GM18519 (cell line): ENCODE data around the gene ELL2.
A peak's percentile ranks its signal among the peaks of the same experiment; 100 is the strongest.

Source experiments
- ATAC-seq: cut with Tn5 transposase; IDR thresholded peaks from one replicate; pipeline ENCODE4 v1.9.1; 2021; ENCODE audit warnings: mild to moderate bottlenecking, moderate library complexity; ENCODE audit not compliant: unreplicated experiment, low FRiP score

Gene ELL2

DNA sequence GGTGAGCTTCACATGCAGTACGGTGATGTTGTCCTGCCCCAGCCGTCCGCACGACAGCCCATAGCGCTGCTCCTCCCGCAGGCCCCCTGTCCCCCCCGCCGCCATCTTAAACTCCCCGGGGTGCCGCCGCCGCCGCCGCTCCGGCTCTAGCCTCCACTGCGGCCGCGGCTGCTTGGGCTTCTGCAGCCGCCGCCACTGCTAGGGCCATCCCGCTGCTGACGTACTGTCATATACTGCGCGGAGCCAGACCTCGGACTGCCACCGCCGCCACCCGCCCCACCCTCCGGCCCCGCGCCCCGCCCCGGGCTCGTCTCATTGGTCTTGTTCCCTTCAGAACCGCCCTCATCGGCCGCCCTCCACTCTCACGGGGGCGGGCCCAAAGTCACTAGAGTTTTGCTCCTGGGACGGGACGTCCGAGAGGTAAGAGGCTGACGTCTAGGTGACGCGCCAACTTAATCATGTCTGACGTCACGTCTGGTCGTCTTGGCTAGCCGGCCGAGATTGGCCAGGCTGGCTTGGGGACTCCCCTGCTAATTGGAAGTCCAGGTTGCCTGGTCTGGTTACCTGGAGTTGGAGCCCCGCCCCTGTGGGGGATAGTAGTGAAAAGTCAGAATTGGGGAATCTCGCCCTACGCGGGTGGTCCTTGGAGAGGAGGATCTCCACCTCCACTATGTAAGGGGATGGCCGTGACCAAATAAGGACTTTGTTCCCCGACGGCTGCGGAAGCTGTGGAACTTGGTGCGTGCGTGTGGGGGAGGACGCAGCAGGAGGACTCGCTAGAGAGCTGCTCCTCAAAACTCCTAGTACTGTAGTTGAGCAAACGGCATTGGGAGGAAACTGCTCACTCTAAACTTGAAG is at the start of gene ELL2:
Gene ELL2, minus strand, starts transcription at position 235 of the 858 bp plus-strand sequence. Its CDS starts 130 bp downstream, at position 105.
- ATAC-seq = peak; percentile 81

DNA sequence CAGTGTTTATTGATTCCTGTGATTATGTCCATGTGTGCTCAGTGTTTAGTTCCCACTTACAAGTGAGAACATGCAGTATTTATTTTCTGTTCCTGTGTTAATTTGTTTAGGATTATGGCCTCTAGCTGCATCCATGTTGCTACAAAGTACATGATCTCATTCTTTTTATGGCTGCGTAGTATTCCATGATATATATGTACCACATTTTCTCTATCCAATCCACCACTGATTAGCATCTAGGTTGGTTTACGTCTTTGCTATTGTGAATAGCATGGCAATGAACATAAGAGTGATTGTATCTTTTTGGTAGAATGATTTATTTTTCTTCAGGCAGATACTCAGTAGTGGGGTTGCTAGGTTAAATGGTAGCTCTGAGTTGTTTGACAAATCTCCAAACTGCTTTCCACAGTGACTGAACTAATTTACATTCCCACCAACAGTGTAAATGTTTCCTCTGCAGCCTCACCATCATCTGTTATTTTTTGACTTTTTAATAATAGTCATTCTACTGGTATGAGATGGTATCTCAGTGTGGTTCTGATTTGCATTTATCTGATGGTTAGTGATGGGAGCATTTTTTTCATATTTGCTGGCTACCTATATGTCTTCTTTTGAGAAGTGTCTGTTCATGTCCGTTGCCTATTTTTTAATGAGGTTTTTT is 47.5 kb upstream of the ELL2 start:
- no peak for ATAC-seq

DNA sequence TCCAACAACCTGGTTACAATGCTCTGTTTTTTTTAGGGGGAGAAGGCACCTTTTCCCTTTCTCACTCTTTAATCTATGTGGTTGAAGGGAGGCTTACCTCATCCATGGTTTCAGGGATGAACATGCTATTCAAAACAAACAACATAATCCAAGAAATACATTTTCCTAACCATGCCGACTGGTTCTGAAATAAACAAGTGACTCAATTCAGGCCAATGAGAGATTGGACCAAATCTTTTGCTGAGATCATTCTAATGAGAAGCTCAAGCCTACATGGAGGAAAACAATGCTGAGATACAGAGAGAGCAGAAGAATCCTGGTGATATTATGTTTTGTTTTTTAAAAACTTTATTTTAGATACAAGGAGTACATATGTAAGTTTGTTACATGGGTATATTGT is 46.8 kb upstream of the ELL2 start:
- ATAC-seq = no peak

DNA sequence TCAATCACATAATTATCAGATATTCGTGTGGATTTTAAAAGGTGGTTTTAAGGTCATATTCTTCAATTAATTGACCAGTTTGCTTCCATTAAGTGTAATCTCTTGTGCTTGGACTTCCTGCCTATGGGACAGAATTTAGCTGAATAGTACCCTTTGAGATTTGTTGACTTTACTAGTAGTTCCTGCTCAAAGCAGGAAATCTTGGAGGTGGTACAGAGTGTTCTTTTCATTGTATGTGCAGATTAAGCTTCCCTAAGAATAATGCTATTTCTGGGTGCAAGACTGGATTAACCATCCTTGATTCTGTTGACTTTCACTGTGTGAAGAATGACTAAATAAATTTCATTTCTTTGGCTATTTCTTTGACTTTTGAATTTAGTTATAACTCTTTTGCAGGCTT is 45.4 kb upstream of the ELL2 start:
- ATAC-seq = no peak

DNA sequence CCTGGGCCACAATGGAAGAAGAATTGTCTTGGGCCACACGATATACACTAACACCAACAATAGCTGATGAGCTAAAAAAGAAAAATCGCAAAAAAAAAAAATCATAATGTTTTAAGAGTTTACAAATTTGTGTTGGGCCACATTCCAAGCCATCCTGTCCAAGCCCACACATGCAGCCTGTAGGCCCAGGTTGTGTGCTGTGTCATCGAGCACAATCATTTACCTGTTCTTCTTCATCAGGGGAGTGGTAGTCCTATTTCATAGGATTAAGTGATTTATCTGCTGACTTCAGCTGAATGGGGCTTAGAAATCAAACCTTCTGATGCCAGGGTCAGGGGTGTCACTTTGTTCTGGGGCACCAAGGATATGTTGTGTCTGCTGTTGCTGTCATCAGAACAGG is 44.6 kb upstream of the ELL2 start:
- no peak for ATAC-seq

DNA sequence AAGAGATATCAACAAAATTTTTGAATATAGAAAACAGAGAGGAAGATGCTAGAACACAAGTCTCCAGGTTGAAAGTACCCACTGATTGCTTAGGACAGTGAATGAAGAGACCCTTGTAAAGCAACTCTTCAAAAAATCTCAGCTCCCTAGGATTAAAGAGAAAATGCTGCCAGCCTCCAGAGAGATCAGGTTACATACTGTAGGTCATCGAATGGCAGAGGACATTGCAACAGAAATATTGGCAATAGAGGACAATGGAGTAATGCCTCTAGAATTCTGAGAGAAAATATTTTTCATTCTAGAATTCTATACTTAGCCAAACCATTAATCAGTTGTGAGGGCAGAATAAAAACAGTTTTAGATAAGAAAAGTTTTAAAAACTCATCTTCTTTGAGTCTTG is 43.1 kb upstream of the ELL2 start:
- ATAC-seq = no peak

DNA sequence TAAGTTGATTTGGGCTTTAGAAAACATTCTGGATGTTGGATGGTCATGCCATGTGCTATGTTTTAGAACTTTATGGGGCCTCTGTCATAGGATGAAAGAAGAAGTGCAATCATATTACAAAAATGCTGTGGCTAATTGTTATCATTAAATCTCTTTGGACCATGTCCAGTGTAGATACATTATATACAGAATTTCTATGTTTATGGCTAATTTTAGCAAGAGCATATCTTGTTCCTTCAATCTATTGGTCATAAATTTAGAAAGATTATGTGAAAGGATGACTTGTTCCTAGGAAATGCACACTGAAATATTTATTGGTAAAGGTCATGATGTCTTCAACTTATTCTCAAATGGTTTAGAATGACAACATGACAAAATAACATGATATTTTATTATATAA is 42.4 kb upstream of the ELL2 start:
- ATAC-seq = no peak

DNA sequence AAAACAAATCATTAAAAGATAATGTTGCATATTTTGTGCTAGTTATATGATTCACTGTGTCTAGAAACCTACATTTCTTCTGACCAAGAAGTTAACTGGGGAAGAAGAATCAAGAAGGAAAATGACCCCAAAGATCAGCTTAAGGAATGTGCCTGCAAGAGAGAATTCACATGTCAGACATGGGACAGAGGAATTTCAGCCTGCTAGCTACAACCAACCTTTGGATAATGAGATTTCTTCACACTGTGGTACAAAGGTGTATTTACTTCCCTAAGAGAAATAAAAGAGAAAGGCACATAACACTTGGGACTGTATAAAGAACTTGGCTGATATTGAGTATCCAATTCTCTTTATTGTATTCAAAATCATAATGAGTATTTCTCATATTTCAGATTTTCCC is 39.6 kb upstream of the ELL2 start:
- no peak for ATAC-seq

DNA sequence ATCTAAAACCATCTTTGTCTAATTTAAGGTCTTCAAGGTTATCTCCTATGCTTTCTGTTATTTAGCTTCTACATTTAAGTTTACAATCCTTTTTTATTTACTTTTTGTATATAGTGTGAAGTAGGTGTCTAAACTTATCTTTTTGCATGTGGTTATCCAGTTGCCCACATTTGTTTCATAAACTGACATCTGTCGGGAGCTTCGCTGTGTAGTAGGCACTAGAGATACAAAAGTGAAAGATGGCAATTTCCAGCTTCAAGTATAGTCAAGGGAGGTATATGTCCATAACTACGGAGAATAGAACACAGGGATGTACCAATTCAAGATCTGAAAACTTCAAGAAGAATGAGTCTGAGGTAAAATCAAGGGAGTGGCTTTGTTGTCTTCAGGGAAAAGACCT is 38.7 kb upstream of the ELL2 start:
- ATAC-seq = no peak

DNA sequence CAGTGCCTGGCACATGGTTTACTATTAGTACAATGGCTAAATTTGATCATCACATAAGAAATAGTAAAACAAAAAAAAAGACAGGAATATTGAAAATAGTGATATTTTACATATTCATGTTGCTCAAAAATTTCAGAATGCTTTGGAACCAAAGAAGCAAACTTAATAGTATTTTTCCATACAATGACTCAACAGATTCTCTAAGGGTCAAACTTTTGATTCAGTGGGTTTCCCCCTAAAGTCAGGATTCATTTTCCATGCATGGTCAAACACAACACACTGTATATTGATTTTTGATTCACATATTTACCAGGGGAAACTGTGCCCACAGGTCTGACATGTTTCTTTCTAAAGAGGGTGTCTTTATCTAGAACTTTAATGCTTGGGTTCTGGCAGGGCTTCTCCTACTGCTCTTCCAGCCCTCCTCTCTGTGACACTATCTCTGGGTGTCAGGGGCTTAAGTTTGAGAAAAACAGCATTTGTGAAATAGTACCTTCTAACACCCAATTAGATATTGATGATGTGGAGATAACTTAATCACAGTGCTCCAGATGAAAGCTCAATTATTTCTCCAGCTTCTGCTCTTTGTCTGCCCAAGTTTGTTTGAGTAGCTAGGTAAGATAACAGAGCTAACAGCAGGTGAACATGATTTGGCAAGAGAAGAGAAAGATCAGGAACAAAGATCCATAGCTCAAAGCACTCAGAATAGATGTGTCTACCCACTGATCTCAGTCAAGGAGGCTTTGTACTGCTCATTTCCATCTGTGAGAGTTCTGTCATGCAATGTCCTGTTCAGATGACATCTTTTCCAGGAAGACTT is 35.5 kb upstream of the ELL2 start:
- ATAC-seq = no peak

DNA sequence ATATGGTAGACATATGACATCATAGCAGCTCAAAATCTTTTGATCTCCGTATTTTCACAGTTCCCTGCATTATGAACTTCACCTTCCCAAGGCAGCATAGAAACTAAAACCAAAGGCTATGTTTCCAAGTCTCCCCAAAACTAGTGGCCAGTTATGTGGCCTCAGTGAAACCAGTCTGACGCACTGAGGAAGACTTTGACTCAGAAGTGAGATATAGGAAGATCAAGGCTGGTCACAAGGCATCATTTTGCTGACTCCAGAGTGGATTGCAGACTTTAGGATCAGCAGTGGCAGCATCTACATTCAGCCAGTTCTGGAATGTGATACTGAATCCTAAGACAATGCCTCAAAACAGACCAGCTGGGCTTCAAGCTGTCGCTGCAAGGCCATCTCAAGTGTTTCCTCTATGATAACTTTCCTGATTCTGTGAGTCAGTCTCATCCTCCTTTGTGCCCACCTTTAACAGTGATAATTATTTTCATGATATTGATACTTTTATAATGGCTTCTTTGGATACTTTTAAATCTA is 34.4 kb upstream of the ELL2 start:
- ATAC-seq = no peak

DNA sequence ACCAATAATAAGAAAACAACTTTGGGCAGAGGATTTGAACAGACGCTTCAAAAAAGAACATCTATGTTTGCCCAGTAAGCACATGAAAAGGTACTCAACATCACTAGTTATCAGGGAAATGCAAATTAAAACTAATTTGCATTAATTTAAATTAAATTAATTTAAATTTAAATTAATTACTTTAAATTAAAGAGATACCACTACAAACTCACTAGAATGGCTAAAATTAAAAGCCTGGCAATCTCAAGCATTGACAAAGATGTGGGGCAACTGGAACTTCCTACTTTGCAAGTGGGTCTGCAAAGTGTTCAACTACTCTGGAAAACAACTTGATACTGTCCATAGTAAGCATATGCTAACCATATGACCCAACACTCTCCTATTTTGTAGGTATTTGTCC is 32.1 kb upstream of the ELL2 start:
- no peak for ATAC-seq

DNA sequence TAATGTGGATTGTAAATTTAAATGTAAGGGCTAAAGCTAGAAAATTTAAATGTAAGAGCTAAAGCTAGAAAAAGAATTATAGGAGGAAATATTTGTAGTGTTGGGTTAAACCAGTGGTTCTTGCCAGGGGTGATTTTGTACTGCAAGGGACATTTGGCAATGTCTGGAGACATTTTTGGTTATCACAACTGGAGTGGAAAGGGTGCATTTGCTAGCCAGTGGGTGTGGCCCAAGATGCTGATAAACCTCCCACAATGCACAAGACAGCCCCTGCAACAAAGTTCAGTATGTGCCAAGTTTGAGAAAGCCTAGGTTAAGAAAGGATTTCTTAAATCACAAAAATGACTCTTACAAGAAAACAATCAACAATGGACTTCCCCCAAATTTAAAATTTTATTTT is 31.6 kb upstream of the ELL2 start:
- ATAC-seq = no peak

DNA sequence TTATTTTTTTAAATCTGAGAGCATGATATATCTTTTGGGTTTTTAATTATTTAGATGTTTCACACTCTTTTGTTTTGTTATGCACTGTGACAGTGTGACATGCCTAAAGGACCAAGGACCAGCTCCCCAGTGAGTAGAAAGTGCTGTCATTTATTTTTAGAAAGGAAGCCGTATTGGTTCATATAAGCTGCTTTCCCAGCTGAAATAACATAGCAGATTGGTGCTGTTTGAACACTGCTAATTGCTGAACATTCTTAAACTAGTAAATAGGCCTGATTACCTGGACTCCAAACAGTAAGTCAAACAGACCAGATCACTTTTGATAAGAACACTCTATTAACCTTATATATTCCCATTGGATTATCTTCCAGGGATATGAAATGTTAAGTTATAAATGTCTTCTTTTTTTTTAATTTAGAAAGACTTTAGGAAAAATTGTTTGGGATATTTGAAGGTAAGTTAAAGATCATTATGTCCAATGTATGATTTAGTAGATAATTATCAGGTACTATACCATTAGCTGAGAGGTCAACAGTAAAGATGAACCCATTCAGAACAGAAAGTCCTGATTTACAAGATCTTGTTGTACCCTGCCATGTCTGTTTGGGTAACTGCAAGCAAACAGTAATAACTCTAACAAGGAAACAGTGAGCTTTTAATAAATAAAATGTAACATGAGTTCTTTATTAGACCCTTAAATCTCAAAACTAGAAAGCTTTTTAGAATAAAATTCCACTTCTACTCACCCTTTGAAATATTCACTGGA is 27.8 kb upstream of the ELL2 start:
- ATAC-seq = no peak

DNA sequence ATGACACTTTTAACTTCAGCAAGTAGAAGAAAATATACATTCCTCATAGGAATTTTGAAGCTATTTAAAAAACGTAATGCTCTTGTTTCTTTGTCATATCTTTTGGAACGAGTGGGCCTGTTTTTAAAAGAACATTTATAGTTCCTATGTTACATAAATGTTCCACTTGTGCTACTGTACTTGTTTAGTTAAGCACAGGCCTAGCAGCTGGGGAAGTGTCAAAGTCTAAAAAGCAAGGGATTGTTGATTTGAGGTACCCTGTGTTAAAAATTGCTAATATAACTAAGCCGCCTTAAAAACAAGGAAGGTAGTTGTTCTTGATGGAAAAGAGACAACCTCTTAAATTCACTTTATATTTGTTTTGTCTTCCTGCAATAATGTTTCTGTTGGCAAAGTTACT is 27.2 kb upstream of the ELL2 start:
- ATAC-seq = no peak

DNA sequence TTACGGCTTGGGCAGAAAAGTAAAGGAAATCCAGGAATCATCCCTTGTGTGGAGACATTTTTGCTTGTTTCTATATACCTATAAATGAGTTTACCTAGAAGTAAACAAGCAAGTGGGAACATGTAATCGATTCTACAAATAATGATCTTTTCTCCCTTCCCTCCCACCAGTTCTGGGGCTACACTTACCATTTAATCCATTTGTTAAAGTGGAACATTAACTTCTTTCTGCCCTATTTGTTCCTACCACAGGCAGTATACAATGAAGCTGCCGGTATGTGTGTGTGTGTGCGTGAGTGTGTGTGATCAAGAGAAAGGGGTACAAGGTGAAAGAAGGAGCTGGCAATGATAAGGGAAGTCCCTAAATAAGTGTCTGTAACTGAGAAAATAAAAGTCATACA is 26.4 kb upstream of the ELL2 start:
- ATAC-seq = no peak

DNA sequence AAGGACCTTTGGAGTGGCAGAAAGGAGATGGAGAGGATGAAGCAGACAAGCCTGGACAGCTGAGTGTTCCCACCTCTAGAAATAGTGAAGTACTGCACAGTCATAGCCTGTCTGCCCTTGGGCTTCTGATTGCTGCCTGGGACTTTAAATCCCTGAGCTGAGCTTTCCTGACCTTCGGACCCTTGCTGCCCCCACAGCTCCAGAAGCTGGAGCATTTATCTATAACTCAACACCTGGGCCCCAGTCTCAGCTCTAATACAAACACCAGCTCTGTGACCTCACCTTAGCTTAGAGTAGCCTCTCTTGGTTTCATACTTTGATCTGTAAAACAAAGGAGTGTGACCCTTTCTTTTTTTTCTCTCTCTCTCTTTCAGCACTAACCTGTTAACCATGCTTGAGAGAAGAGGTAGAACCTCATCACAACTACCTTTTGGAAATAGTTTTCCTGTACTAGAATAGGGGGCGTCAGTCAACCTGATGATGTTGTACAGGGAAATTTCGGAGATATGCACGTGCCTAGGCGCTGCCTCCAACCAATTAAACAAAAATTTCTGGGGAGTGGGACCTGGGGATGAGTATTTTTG is 25.4 kb upstream of the ELL2 start:
- no peak for ATAC-seq

DNA sequence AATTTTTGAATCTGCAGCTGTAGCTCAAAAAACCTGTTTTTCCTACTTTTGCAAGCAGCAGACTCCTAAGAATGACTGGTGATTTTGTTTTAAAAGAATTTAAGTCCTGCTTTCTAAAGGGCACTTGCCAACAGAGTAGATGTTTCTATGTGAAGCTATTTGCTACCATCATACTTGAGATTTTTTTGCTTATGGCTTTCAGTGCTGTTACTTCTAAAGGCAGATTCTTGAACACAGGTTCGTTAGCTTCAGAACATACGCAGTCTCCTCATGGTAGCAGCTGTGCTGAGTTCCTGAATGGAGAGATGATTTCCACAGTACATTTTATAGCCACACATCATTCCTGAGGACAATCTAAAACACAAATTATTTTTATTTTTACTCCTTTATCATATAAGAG is 24.4 kb upstream of the ELL2 start:
- ATAC-seq = no peak

DNA sequence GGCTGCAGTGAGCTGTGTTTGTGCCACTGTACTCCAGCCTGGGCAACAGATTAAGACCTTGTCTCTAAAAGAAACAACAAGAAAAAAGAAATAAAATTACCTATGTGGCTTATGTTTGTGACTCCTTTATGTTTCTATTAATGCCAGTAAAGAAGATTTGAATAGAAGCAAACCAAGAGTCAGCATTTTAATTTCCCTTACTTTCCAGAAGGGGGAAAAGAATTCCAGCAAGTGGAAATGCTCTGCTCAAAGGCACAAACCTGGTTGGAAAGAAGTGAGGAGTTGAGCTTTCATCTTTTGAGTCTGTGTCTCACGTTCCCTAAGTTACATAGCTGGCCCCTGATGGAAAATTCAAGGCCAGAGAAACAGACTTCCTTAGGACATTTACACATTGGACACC is 23.6 kb upstream of the ELL2 start:
- ATAC-seq = no peak
